HK-2 (cell line): ENCODE data around the gene BRPF1.

Source experiments
- DNase-seq: peaks from one replicate; pipeline ENCODE4 v3.0.0-alpha.2; 2018; ENCODE audit not compliant: unreplicated experiment

The BRPF1 gene

GRCh38 chr3:9786825-9787669 lies 55.5 kb downstream of the BRPF1 start:
- no peak for DNase-seq

GRCh38 chr3:9787714-9788113 lies 56.2 kb downstream of the BRPF1 start:
- no peak for DNase-seq

- no peak for DNase-seq
These were observed 59.6 kb downstream of the BRPF1 start for GRCh38 chr3:9791127-9791526.

- DNase-seq = no peak
These were observed 60.4 kb downstream of the BRPF1 start for GRCh38 chr3:9791790-9792404.

GRCh38 chr3:9792405-9793160 lies 61.0 kb downstream of the BRPF1 start, which contains the start of the genes ARPC4 and TADA3:
Gene ARPC4, plus strand, starts transcription at chr3:9793082. Its CDS starts 40 bp downstream, at chr3:9793122.
Gene TADA3, minus strand, starts transcription at chr3:9792473. Its CDS starts 1,007 bp downstream, at chr3:9791466.
- DNase-seq = peak; percentile 87

GRCh38 chr3:9793161-9793781 lies 61.7 kb downstream of the BRPF1 start:
- DNase-seq = peak; percentile 42

- DNase-seq = no peak
These were observed 62.9 kb downstream of the BRPF1 start for GRCh38 chr3:9794400-9794799.

GRCh38 chr3:9795207-9795606 lies 63.7 kb downstream of the BRPF1 start:
- DNase-seq = no peak

- DNase-seq = no peak
These were observed 65.8 kb downstream of the BRPF1 start for GRCh38 chr3:9797196-9797945.
